GM13977 (cell line): ENCODE data around the gene GALNT9.

Experiments used
- DNase-seq: peaks from one replicate; pipeline ENCODE4 v3.0.0; 2012; ENCODE audit warnings: low spot score
- CTCF ChIP-seq: IDR thresholded peaks from 2 replicates; pipeline ENCODE4 v1.5.1; 2012; ENCODE audit warnings: mild to moderate bottlenecking, control low read depth; ENCODE audit not compliant: insufficient read depth; ENCODE audit errors: extremely low read depth, missing control alignments
- in situ Hi-C: fragments of 300-500 bp; cut with MboI; formaldehyde crosslinking; loops from one replicate; pipeline ENCODE4 v1.12.0; 2022; ENCODE audit warnings: low sequenced_read_pairs, low pct_unique_long_range_greater_than_20kb, mixed read lengths, inconsistent platforms; ENCODE audit not compliant: unreplicated experiment

The GALNT9 gene

GRCh38 chr12:132182711-132183365 lies 146.6 kb downstream of the GALNT9 start:
- no peak for TF ChIP-seq CTCF
- in situ Hi-C loops = no loop called here
- no peak for DNase-seq

GRCh38 chr12:132182206-132182710 lies 147.1 kb downstream of the GALNT9 start:
- TF ChIP-seq CTCF = no peak

GRCh38 chr12:132181570-132182200 lies 147.7 kb downstream of the GALNT9 start:
- in situ Hi-C loops = no loop called here
- TF ChIP-seq CTCF = no peak
- no peak for DNase-seq

More at GRCh38 chr12:132182206-132182710, 147.1 kb downstream of the GALNT9 start:
- in situ Hi-C loops = no loop called here
- no peak for DNase-seq

GRCh38 chr12:132180648-132181546 lies 148.5 kb downstream of the GALNT9 start:
- in situ Hi-C loops = no loop called here
- no peak for DNase-seq
- TF ChIP-seq CTCF = no peak

- in situ Hi-C loops = no loop called here
- no peak for TF ChIP-seq CTCF
- no peak for DNase-seq
Observed at GRCh38 chr12:132179431-132180362, 149.7 kb downstream of the GALNT9 start.

- in situ Hi-C loops = no loop called here
- no peak for DNase-seq
- no peak for TF ChIP-seq CTCF
Observed at GRCh38 chr12:132178801-132179401, 150.5 kb downstream of the GALNT9 start.
